Left forelimb (tissue), 1 donor: ENCODE results near the gene NCS1.
"Not testable (repeated sequence)": the region's sequence is repeated elsewhere in the genome, so short reads cannot be mapped to it uniquely, and the experiment has no call there.

Source experiments
- DNase-seq: peaks from one replicate; pipeline ENCODE4 v3.0.0-alpha.2; 2018; ENCODE audit warnings: low spot score

Gene NCS1

DNA sequence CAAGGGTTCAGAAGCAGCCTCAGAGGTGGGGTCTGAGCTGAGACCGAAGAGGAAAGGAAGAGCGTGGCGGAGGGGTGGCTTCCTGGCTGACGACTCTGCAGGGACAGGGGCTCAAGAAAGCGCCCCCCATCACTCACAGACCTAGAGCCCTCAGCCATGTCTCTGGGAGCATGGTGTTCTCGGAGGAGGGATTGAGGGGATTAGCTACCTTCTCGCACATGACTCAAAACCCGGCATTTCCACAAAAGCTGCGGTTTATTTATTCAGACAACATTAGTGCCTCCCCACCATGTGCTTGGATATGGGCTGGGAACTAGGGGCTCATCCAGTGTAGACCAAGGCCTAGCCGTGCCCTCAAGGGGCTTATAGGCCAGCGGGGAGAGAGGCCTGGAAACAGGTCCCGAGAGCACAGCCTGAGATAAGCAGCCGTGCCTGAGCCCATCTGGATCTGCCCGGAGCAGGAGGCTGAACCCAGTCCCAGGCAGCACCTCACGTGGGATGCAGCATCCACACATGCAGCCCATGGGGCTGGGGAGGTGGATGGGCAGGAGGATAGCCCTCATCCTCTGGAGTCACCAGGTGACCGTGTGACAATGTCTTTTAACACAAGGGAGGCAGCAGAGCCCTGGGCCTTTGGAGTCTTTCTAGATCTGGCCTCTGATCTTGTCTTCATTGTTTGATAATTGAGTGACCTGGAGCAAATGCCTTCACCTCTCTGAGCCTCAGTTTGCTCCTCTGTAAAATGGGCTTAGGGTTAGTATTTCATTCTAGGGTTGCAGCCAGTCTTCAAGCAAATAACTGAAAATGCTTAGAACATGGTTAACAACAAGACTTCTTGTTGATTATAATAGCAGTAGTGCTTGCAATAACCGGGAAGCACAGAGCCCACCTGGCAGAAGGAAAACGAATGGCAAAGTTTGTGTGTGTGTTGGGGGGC, 92.5 kb downstream of the NCS1 start:
- no peak for DNase-seq

DNA sequence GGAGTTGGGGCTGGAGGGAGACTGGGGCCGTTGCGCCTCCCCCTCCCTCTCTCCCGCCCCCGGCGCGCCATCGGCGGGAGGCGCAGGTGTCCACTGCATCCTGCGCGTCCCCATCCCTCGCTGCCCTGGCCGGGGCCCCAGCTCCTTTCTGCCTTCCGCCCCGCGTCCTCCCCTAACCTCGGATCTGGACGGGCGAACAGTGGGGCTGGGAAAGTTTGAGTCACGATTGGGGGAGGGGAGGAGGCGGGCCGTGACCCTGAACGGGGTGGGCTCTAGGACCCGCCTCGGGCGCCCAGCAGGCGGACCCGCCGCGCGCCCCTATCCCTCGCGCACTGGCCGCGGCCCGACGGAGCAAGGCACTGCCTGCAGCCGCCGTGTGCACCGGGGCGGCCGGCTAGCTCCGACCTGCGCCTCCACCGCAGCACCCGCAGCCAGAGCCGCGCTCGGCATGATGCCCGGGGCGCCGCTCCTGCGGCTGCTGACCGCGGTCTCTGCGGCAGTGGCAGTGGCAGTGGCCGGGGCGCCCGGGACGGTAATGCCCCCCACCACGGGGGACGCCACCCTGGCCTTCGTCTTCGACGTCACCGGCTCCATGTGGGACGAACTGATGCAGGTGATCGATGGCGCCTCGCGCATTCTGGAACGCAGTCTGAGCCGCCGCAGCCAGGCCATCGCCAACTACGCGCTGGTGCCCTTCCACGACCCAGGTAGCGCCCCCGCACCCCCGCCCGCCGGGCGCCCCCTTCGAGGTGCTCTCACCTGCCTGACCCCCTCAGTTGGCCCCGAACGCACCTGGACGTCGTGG, 93.4 kb downstream of the NCS1 start, which contains the start of gene HMCN2:
Gene HMCN2, plus strand, starts transcription at position 330 of the 805 bp plus-strand sequence. Its CDS starts 119 bp downstream, at position 449.
- DNase-seq = no peak

DNA sequence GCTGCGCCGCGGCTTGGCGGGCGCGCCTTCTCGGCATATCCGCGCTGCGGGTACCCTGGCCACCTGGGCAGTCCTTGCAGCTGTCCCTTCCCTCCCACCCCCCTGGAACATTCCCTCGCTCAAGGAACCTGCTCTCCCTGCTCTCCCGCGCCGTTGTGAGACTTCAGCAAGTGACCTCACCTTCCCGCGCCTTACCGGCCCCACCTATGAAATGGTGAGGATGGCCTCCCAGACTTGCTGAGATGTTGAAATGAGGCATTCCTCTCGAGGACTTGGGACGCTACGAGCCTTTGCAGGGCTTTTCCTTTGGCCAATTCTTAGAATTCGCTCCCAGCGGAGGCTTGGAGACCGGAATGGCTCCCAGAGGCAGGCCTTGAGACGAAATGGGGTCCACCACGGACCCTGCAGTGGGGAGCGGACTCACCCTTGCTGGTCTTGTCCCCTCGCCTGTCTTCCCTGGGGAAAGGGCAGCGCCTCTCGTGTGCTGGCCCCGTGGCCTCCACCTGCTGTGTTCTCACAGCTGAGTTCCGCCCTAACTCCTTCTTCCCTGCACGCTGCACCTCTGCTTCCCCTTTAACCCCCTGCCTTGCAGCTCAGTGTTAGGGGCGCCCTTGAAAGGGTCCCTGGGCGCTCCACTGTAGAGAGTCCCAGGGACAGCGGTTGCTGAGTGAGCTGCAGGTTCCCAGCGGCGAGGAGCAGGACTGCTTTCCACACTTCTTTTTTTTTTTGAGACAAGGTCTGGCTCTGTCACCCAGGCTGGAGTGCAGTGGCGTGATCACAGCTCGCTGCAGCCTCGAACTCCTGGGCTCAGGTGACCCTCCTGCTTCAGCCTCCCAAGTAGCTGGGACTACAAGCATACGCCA, 94.3 kb downstream of the NCS1 start:
- DNase-seq = no peak

DNA sequence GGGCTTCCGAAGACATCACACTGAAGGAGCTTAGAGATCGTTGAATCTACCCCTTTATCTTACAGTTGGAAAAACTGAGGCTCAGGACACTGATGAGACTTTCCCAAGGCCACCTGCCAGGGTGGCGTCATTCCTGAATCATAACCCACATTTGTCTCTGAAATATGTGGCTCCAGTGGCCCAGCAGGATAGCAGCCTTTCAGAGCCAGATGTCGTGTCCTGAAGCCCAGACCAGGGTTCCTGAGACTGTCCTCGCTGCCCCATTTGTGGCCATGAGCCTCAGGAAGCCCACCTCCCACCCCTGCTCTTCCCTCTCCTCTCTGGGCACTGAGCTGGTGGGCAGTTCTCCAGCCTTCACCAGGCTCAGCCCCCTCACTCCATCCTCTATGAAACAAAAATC, 95.7 kb downstream of the NCS1 start:
- no peak for DNase-seq

DNA sequence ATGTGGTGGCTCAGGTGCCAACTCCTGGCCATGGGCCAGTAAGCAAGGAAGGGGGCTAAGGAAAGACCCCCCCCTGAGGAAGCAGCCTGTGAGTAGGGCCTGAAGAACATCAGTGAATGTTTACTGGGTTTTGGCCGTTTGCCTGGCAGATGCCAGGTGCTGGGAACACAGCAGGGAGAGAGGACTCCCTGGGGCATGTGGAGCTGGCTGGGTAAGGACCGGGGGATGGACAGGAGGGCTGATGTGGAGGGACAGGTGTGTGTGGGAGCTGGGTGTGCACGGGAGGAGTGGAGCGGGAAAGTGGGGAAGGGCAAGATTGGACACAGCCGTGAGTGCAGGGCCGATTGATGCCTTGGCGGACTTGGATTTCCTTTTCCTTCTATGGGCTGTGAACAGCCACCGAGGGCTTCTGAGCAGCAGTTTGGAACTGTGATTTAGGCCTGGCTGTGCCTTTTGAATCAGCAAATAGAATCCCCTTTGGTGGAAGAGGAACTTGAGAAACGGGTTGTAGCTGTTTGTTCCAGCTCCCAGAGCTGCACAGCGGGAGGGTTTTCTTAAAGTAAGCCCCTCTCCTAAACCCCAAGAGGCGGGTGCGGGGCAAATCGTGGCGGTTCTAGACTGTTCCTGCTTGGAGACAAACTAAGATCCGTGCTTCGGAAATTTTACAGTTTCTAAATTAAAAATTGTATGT, 96.5 kb downstream of the NCS1 start:
- DNase-seq = no peak

DNA sequence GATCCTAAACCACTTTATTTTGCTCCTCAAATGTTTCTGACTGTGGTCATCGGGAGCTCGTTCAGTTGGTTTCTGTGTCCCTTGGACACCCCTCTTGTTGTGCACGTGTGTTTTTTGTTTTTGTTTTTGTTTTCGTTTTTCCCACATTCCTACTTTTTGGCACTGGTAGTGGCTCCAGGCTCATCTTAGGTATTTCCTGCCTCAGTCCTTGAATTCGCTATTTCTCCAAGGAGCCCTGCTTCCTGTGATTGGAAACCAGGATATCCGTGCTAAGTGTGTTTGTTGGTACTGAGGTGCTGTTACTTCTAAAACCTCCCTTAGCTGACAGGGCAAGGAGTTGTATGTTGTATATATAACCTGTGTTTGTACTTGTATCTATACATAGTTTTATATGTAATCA, 99.3 kb downstream of the NCS1 start:
- DNase-seq = no peak

DNA sequence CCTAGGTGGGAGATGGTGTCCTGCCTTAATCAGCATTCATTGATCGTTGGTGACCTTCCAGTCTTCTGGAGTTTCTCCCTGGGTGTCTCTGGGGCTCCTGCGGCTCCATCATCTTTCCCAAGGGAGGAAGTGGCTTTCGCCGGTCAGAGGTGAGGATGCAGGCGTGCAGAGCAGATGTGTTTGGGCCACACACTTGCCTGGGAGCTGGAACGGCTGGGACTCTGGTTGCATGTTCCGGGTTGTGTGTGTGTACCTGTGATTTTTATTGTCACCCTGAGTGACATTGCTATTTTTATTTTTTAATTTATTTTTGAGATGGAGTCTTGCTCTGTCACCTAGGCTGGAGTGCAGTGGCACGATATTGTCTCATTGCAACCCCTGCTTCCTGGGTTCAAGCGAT, 103.0 kb downstream of the NCS1 start:
- no peak for DNase-seq

DNA sequence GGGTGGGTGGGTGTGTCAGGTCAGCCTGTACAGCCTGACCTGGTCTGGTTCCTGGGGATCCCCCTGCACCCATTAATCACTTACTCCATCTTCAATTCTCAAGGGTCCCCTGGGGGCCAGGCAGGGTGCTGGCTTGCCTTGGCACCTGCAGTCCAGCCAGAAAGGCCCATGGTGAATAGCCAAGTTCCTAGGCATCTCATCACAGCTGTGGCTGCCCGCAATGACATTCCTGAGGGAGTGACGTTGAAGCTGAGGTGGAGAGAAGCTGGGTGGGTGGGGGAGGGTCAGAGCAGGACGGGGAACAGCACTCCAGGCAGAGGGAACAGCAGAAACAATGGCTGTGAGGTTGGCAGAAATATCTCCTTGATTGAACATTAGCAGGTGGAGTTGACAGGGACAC, 103.9 kb downstream of the NCS1 start:
- DNase-seq = no peak

DNA sequence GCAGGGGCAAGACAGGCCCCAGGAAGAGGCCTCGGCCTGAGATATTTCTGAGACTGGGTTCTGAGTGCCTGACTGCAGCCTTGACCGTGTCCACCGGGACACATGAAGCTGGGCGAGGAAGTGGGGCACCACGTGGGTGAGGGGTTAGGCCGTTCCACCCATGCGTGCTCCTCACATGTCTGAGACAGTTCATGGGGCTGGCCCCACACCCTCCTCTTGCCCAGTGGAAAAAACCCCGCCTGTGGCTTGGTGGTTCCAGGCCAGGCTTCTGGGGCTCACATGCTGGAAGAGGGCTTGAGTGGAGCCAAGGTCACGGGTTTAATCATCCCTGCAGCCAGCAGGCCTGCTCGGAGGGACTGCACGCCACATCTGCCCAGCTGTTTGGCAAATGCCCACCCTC, 104.8 kb downstream of the NCS1 start:
- DNase-seq = no peak

DNA sequence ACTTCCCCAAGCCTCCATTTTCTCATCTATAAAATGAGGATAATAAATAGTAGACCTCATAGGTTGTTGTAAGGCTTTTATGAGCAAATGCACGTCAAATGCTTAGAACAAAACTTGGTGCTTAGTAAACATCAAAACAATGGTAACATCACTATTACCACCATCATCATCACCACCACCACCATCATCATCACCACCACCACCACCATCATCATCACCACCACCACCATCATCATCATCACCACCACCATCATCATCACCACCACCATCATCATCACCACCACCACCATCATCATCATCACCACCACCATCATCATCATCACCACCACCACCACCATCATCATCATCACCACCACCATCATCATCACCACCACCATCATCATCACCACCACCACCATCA, 105.3 kb downstream of the NCS1 start:
- DNase-seq = not testable (repeated sequence)

DNA sequence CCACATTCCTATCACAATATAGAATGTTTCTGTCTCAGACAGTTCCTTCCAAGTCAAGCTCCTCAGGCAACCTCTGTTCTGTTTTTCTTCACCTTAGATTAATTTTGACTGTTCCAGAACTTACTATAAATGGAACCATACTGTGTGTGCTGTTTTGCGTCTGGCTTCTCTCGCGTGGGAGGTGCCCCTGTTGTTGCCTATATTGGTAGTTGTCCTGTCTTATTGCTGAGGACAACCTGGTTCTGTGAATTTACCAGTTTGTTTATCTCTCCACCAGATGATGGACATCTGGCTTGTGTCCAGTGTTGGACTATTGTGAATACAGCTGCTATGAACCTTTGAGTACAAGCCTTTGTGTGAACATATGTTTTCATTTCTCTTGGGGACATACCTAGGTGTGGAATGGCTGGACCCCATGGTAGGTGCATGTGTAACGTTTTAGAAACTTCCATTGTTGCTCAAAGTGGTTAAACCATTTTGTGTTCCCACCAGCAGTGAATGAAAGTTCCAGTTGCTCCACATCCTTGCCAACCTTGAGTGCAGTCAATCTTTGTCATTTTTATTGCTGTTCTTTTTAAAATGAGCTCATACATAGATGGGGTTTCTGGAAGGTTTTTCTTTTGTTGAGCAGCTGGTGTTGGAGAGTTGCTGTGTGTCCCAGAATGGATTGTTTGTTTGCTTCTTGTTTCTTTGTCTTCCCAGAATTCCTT, 111.5 kb downstream of the NCS1 start:
- DNase-seq = no peak

DNA sequence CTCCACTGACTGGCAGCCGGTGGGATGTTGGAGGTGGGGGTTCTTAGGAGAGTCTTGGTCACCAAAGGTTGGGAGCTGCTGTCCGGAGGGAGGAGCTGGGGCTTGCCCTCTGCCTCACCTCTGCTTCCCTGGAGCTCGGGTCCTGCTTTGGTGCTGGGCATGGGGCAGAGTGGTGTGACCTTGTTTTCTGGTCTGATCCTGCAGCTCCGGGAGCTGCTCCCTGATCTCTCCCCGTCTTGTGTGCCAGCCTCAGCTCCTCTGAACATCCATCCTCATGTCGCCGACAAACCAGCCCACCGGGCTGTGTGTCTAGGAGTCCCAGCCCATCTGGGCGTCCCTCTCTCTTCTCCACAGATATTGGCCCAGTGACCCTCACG, 112.0 kb downstream of the NCS1 start:
- DNase-seq = no peak

DNA sequence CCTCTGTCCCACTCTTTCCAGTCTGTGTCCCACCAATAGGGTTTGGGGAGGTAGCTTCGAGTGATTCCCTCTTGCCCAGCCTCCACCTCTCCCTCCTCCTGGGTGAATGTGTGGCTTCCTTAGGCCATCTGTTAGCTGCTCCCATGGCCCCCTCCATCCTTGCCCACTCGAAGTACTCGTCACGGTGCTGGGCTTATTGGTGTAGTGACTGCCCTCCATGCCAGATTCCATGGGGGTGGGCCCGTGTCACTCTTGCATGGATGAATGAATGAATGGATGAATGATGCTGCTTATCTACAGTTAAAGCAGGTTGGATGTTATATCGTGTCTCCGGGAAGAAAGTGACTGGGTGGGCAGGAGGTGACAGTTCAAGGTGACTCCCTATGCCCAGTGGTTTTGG, 112.5 kb downstream of the NCS1 start:
- DNase-seq = no peak

DNA sequence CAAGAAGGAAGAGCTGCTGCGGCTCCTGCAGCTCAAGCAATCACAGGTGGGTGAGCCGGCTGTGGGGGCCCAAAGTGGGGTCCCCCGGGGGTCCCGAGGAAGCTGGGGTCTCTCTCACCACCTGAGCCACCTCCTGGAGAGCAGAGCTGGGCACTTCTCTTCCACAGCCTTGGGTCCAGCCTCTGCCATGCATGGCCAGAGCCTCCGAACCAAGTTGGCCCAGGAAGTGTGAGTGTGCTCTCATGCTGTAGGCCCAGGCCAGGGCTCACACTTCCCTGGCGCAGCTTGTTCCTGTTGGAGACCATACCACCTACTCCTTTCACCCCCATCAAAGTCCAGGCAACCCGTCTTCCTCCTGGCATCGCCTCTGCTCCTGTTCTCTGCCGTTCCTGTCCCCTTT, 113.1 kb downstream of the NCS1 start:
- no peak for DNase-seq

DNA sequence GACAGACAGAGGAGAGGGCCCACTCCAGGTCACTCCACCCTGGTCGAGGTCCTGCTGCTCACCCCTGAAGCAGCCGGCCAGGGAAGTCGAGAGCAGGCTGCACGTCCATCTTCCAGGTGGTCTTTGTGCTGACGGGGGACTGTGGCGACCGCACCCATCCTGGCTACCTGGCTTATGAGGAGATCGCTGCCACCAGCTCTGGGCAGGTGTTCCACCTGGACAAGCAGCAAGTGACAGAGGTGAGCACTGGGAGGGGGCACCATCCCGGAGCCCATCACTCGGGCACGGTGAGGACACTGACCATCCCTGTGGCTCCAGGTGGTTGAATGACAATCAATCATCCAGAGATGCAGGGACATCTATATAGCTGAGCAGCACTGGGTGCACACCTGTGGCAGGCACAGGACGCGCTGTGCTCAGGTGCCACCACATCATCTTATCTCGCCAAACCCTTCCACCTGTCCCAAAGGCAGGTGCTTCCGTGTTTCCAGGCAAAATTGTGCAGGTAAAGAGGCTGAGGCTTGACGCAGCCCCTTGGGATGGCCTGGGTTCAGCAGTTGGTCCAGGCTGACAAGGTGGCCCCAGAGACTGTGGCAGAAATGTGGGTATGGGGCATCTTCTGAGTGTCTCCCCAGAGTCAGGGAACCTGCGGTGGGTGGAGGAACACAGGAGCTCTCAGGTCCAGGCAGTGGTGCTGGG, 114.0 kb downstream of the NCS1 start:
- DNase-seq = no peak
